ENCODE results near the gene TCEAL4. TPM values are rescaled to one million over a fixed set of nuclear protein-coding genes. Genes with fewer than 3 reads are reported as not detected.

Gene TCEAL4
- total RNA-seq (2022) (63.7 and 64.4 TPM in 2 replicates), Bru-seq, nascent RNA (percentile 83 among the genes with signal in this experiment), BruChase-seq, experiment 1, labeled RNA remaining after a 6-hour chase (percentile 92 among the genes with signal in this experiment), BruChase-seq, experiment 2, labeled RNA remaining after a 2-hour chase (percentile 83 among the genes with signal in this experiment)
- long read RNA-seq, transcript TCEAL4-208 (3 exons, 1,273 nt) = major isoform, 61 of 87 reads
- long read RNA-seq, transcript TCEAL4-212 (3 exons, 1,008 nt) = minor isoform, 7 of 87 reads
- long read RNA-seq, transcript TCEAL4-206 (3 exons, 1,135 nt) = minor isoform, 5 of 87 reads
- long read RNA-seq, partial matches to known transcripts = 8 of 87 reads
- long read RNA-seq, other reads (novel, unspliced or antisense) = 4 of 87 reads

DNA sequence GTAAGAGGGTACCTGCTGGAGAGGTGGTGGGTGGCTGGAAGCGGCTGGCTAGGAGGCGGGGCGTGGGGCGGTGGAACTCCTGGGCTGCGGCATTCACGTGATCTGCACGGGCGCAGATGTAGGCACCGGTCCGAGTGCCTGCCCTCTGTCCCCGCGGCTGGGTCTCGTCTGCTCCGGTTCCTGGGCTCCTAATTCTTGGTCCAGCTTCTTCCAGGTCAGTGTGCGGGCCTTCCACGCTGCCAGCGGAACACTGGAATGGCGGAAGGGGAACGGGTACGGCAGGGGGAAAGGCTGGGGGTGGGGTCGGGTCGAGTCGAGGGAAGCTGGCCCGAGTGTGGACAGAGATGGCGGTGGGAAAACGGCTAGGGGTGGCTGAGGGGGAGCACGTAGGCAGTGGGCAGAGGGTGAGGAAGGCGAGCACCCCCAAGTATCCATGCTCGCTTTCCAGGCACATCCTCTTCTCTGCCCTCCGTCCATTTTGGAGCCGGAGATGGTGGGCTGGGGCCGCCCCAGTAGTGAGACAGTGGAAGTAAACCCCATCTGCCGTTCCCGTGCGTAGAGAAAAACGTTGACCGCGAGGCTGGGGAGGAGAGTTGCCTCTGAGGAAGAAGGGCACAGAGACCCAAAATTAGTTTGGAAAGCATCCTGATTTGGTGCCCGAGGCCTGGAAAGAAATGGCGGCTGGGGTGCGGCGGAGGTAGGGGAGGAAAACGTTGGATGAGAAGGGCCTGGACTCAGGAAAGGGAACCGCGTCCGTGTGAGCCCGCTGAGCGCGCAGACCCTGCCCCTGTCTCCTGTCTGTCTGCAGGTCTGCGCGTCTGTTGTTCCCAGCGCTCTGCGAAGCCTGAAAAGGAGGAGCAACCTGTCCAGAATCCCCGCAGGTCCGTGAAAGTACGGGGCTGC is at the start of gene TCEAL4:
Gene TCEAL4, plus strand, starts transcription at position 105 of the 903 bp plus-strand sequence. CDS start 1,161 bp downstream, outside the sequence.
- no peak for TF ChIP-seq CTCF (IDR thresholded peaks at IDR 0.05; ENCODE audit: unreplicated experiment)
- BruUV-seq (replicated peaks) = no TSS peak

DNA sequence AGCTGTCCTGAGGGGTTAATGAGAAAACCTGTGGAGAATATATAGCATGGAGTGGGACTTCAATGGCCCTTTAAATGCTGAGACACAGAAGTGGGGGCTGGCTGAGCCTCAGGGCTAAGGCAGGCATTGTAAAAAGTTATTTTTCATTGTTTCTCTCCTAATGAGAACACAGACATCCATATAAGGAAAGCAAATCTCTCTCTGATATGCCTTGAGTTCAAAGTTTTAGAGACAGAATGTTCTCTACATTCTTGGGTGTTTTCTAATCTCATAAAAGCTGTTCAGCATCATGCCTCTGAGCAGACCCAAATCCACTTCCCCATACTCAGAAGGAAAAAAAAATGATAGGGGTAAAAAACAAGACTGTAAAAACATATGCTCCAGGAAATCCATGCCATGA is 49.2 kb upstream of the TCEAL4 start:
- peaks cover 23% of the 10 kb centered on the region for H3K4me1 Mint-ChIP-seq (ENCODE audit: insufficient read depth, unreplicated experiment)
- TF ChIP-seq CTCF (IDR thresholded peaks at IDR 0.05; ENCODE audit: unreplicated experiment) = no peak
- peaks cover 71% of the 10 kb centered on the region for H3K27me3 Mint-ChIP-seq (ENCODE audit: insufficient read depth, unreplicated experiment)
- H3K4me3 Mint-ChIP-seq (ENCODE audit: unreplicated experiment) = no peak overlapping the region
- ChIA-PET CTCF (interaction anchor here (0.6 to 1.0 kb wide), 4 partner anchors 18 to 276 kb away, joined by 3 to 4 read pairs (median 3); partner anchors contain the start of gene BEX3), POLR2A (interaction anchor here (1.0 to 1.7 kb wide), 3 partner anchors 49 to 151 kb away, joined by 4 read pairs; partner anchors contain the start of gene TCEAL4)
- H3K36me3 Mint-ChIP-seq (ENCODE audit: insufficient read depth, unreplicated experiment) = no peaks in the 10 kb centered on the region
- no peaks in the 10 kb centered on the region for H3K9me3 Mint-ChIP-seq (ENCODE audit: unreplicated experiment)
- BruUV-seq (replicated peaks) = no TSS peak
- intact Hi-C loops (cut with micrococcal nuclease) = no loop called here
- H3K27ac Mint-ChIP-seq (ENCODE audit: low read depth, unreplicated experiment) = peak overlapping the region; percentile 8
- no peak for DNase-seq (ENCODE audit: unreplicated experiment)

More for the DNA sequence above, at the start of gene TCEAL4:
- H3K4me3 Mint-ChIP-seq (ENCODE audit: unreplicated experiment) = peak within 1 kb of the TSS; percentile 88
- H3K9me3 Mint-ChIP-seq (ENCODE audit: unreplicated experiment) = peaks cover 6% of the 10 kb centered on the region
- H3K27ac Mint-ChIP-seq (ENCODE audit: low read depth, unreplicated experiment) = peak within 1 kb of the TSS; percentile 80
- H3K4me1 Mint-ChIP-seq (ENCODE audit: insufficient read depth, unreplicated experiment) = peaks cover 7% of the 10 kb centered on the region
- intact Hi-C loops (cut with micrococcal nuclease) = loop anchor here (5.0 kb wide), 1 partner anchor 102 kb away; the partner anchor contains the start of gene MORF4L2
- peaks cover 17% of the 10 kb centered on the region for H3K36me3 Mint-ChIP-seq (ENCODE audit: insufficient read depth, unreplicated experiment)
- ChIA-PET POLR2A (interaction anchor here (1.0 to 2.7 kb wide), 5 partner anchors 10 to 101 kb away, joined by 3 to 11 read pairs (median 6); partner anchors contain the start of genes MORF4L2 and TCEAL1), CTCF (interaction anchor here (0.6 kb wide), 1 partner anchor 100 kb away, joined by 3 read pairs; no protein-coding TSS in a partner anchor)
- DNase-seq (ENCODE audit: unreplicated experiment) = peak; percentile 38
- peaks cover 35% of the 10 kb centered on the region for H3K27me3 Mint-ChIP-seq (ENCODE audit: insufficient read depth, unreplicated experiment)

DNA sequence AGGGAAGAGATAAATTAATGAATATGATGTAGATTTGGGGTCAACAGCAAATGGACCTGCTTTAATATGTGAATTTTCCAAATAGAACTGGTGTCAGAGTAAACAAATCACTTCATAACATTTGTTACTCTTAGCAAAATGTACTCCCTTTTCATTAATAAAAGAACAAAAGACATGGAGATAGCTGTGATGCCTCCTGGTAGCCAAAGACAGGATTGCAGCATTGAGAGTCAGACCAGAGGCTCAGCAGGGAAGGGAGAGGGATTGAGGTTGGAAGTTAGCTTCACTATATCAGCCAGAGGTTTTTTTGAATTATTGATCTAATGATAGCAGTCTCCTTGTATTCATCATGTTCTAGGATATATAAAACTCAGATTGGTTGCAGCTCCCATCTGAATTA is 48.6 kb upstream of the TCEAL4 start:
- Mint-ChIP-seq H3K9me3 (ENCODE audit: unreplicated experiment) (no peaks in the 10 kb centered on the region), H3K4me1 (ENCODE audit: insufficient read depth, unreplicated experiment) (peaks cover 21% of the 10 kb centered on the region), H3K27me3 (ENCODE audit: insufficient read depth, unreplicated experiment) (peaks cover 69% of the 10 kb centered on the region), H3K36me3 (ENCODE audit: insufficient read depth, unreplicated experiment) (no peaks in the 10 kb centered on the region), H3K27ac (ENCODE audit: low read depth, unreplicated experiment) (peak overlapping the region; percentile 8), H3K4me3 (ENCODE audit: unreplicated experiment) (no peak overlapping the region)
- BruUV-seq (replicated peaks) = no TSS peak
- no peak for TF ChIP-seq CTCF (IDR thresholded peaks at IDR 0.05; ENCODE audit: unreplicated experiment)
- DNase-seq (ENCODE audit: unreplicated experiment) = no peak
- POLR2A ChIA-PET = interaction anchor here (1.0 to 1.7 kb wide), 3 partner anchors 49 to 150 kb away, joined by 4 read pairs; partner anchors contain the start of gene TCEAL4
- CTCF ChIA-PET = interaction anchor here (0.5 to 1.0 kb wide), 3 partner anchors 18 to 271 kb away, joined by 3 read pairs; no protein-coding TSS in a partner anchor
- intact Hi-C loops (cut with micrococcal nuclease) = no loop called here
